Measurements from ENCODE around the gene KRTAP10-6.

The KRTAP10-6 gene

DNA sequence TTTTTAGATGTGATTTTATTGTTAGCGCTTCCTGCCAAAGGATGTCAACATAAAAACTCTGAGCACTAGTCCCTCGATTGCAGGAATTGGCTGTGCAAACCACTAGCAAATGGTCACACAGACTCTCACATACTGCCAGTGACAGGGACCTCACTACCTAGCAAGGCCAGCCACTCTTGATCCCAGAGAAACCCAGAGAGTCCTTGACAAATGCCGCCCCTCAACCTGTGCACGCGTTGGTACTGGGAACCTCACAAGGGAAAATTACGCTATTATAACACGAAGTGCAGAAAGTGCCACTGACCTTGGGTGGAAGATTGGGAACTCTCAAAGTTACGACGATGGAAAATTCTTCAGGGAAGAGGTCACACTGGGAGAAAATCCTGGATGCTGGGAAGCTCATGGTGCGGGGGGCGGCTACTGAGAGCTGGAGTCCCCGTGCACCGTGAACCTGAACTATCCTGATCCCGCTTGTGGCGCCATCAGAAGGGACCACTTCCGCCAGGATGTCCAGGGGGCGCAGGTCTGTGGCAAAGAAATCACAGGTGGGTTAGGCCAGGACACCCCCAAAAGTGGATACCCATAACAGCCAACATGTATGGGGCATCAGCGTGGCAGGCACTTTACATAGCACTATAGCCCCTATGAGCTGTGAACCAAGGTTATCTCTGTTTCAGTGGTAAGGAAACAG is 24.7 kb downstream of the KRTAP10-6 start:
- no peak for DNase-seq (ENCODE audit: low read depth in 1 of 2, low spot score in 1 of 2)
- Histone ChIP-seq H3K4me3 (replicated peaks; ENCODE audit: insufficient read depth, low read length) (no peak overlapping the region), H3K27ac (replicated peaks) (no peak overlapping the region), H3K27me3 (ENCODE audit: insufficient read depth, poor library complexity, severe bottlenecking) (no peaks in the 10 kb centered on the region)
- TF ChIP-seq, protein P1, sequence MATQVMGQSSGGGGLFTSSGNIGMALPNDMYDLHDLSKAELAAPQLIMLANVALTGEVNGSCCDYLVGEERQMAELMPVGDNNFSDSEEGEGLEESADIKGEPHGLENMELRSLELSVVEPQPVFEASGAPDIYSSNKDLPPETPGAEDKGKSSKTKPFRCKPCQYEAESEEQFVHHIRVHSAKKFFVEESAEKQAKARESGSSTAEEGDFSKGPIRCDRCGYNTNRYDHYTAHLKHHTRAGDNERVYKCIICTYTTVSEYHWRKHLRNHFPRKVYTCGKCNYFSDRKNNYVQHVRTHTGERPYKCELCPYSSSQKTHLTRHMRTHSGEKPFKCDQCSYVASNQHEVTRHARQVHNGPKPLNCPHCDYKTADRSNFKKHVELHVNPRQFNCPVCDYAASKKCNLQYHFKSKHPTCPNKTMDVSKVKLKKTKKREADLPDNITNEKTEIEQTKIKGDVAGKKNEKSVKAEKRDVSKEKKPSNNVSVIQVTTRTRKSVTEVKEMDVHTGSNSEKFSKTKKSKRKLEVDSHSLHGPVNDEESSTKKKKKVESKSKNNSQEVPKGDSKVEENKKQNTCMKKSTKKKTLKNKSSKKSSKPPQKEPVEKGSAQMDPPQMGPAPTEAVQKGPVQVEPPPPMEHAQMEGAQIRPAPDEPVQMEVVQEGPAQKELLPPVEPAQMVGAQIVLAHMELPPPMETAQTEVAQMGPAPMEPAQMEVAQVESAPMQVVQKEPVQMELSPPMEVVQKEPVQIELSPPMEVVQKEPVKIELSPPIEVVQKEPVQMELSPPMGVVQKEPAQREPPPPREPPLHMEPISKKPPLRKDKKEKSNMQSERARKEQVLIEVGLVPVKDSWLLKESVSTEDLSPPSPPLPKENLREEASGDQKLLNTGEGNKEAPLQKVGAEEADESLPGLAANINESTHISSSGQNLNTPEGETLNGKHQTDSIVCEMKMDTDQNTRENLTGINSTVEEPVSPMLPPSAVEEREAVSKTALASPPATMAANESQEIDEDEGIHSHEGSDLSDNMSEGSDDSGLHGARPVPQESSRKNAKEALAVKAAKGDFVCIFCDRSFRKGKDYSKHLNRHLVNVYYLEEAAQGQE (IDR thresholded peaks at IDR 0.05; ENCODE audit: insufficient replicate concordance, low read depth) = no peak
- TF ChIP-seq, protein P2, sequence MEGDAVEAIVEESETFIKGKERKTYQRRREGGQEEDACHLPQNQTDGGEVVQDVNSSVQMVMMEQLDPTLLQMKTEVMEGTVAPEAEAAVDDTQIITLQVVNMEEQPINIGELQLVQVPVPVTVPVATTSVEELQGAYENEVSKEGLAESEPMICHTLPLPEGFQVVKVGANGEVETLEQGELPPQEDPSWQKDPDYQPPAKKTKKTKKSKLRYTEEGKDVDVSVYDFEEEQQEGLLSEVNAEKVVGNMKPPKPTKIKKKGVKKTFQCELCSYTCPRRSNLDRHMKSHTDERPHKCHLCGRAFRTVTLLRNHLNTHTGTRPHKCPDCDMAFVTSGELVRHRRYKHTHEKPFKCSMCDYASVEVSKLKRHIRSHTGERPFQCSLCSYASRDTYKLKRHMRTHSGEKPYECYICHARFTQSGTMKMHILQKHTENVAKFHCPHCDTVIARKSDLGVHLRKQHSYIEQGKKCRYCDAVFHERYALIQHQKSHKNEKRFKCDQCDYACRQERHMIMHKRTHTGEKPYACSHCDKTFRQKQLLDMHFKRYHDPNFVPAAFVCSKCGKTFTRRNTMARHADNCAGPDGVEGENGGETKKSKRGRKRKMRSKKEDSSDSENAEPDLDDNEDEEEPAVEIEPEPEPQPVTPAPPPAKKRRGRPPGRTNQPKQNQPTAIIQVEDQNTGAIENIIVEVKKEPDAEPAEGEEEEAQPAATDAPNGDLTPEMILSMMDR (IDR thresholded peaks at IDR 0.05; ENCODE audit: insufficient read depth, low read length) = no peak
- no peak for TF ChIP-seq POLR2AphosphoS5 (IDR thresholded peaks at IDR 0.05; ENCODE audit: low read depth)
- no peak for TF ChIP-seq SPI1 (IDR thresholded peaks at IDR 0.05; ENCODE audit: borderline replicate concordance, low read depth)
- TF ChIP-seq GABPA (IDR thresholded peaks at IDR 0.05; ENCODE audit: low read depth) = no peak

DNA sequence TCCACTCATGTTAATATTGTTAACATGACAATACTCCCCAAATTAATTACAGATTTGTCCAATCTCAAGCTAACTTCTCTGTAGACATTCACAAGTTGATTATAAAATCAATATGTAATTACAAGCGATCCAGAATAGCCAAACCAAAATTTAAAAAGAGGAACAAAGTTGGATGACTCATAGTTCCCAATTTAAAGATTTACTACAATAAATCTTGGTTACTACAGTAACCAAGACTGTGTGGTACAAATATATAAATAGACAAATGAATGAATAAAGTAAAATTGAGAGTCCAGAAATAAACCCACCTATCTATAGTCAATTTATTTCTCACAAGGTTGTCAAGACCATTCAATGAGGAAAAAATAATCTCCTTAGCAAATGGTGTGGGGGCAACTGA is 25.9 kb downstream of the KRTAP10-6 start:
- no peak overlapping the region for H3K27ac ChIP-seq (replicated peaks)
- TF ChIP-seq GABPA (IDR thresholded peaks at IDR 0.05; ENCODE audit: low read depth) = no peak
- TF ChIP-seq, protein P2 (IDR thresholded peaks at IDR 0.05; ENCODE audit: insufficient read depth, low read length) = no peak
- TF ChIP-seq, protein P1 (IDR thresholded peaks at IDR 0.05; ENCODE audit: insufficient replicate concordance, low read depth) = no peak
- no peak for TF ChIP-seq POLR2AphosphoS5 (IDR thresholded peaks at IDR 0.05; ENCODE audit: low read depth)
- no peak for TF ChIP-seq SPI1 (IDR thresholded peaks at IDR 0.05; ENCODE audit: borderline replicate concordance, low read depth)
- no peak for DNase-seq (ENCODE audit: low read depth in 1 of 2, low spot score in 1 of 2)
- no peaks in the 10 kb centered on the region for H3K27me3 ChIP-seq (ENCODE audit: insufficient read depth, poor library complexity, severe bottlenecking)
- no peak overlapping the region for H3K4me3 ChIP-seq (replicated peaks; ENCODE audit: insufficient read depth, low read length)

DNA sequence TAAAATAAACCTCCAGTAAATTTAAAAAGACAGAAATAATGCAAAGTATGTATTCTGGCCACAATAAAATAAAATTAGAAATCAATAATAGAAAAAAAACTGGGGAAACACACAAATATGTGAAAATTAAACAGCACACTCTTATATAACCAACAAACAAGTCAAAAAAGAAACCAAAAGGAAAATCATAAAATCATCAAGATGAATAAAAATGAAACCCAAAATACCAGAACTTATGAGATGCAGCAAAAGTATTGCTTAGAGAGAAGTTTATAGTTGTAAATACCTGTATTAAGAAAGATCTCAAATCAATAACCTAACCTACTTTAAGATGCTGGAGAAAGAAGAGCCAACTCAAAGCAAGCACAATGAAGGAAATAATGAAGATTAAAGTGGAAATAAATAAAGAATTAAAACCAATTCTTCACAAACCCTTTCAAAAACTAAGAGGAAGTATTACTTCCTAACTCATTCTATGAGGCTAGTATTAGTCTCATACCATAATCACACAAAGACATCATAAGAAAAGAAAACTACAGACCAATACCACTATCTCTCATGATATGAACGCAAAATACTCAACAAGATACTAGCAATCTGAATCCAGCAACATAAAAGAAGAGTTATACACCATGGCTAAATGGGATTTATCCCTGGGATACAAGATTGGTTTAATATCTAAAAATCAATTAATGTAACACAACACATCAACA is 27.3 kb downstream of the KRTAP10-6 start:
- Histone ChIP-seq H3K4me3 (replicated peaks; ENCODE audit: insufficient read depth, low read length) (no peak overlapping the region), H3K27me3 (ENCODE audit: insufficient read depth, poor library complexity, severe bottlenecking) (peaks cover 3% of the 10 kb centered on the region), H3K27ac (replicated peaks) (no peak overlapping the region)
- no peak for DNase-seq (ENCODE audit: low read depth in 1 of 2, low spot score in 1 of 2)
- TF ChIP-seq GABPA (IDR thresholded peaks at IDR 0.05; ENCODE audit: low read depth) (no peak), POLR2AphosphoS5 (IDR thresholded peaks at IDR 0.05; ENCODE audit: low read depth) (no peak), SPI1 (IDR thresholded peaks at IDR 0.05; ENCODE audit: borderline replicate concordance, low read depth) (no peak)
- TF ChIP-seq, protein P1 (IDR thresholded peaks at IDR 0.05; ENCODE audit: insufficient replicate concordance, low read depth) = no peak
- TF ChIP-seq, protein P2 (IDR thresholded peaks at IDR 0.05; ENCODE audit: insufficient read depth, low read length) = no peak

Measured in HL-60 (cell line).